ENCODE data around the gene WNT3A. TPM values are rescaled to one million over a fixed set of nuclear protein-coding genes. Genes with fewer than 3 reads are reported as not detected.

The WNT3A gene
- total RNA-seq, 8 experiments from 2014 or later = 0.05 to 1.3 (median 0.17) TPM; not detected in 1

DNA sequence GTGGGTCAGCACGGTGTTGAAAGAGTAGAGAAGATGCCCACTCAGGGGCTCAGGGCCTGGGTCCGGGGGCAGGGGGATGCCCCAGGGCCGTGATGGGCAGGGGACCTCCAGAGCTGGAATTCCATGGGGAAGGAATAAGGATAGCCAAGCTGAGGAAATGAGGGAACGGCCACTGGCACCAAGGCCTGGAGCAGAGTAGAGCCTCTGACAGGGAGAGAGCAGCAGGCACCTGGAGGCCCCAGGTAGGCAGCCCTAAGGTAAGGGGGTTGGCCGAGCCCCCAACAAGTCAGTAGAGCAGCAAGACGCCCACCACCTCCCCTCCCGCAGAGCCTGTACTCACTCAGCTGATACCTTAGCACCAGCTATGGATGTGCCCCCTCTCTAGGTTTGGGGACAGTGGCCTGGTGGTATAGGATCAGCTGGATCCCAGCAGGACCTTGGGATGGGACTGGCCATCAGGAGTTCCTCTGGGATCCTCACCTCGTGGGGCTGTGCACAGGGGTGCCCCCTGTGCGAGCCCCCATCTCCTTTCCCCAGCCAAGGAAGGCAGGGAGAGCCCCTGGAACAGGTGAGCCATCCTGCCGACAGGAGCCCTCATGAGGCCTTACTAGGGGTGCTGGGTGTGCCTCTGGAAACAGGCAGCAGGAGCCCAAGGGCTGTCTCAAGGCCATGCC, 54.8 kb downstream of the WNT3A start:
- WGBS, 10 experiments = 0 to 100% (median 88%) methylated on average over 1 to 5 of the region's 10 CpGs; no CpG with 5 or more reads in 5 of the 10 experiments
- Histone ChIP-seq H3K4me3 (peak overlapping the region in 1 of 5 donors; percentile 42), H3K4me1 (replicated peaks in 1 of 2) (peaks cover 2 to 9% of the 10 kb centered on the region in 2 donors), H3K27ac (no peak overlapping the region)
- in situ Hi-C loops (cut with MboI; ENCODE audit: low pct_unique_long_range_greater_than_20kb in 2 of 9, low sequenced_read_pairs in 9 of 9, unreplicated experiment in 9 of 9) = no loop called here
- ATAC-seq (replicated peaks in 6 of 8) = no peak

DNA sequence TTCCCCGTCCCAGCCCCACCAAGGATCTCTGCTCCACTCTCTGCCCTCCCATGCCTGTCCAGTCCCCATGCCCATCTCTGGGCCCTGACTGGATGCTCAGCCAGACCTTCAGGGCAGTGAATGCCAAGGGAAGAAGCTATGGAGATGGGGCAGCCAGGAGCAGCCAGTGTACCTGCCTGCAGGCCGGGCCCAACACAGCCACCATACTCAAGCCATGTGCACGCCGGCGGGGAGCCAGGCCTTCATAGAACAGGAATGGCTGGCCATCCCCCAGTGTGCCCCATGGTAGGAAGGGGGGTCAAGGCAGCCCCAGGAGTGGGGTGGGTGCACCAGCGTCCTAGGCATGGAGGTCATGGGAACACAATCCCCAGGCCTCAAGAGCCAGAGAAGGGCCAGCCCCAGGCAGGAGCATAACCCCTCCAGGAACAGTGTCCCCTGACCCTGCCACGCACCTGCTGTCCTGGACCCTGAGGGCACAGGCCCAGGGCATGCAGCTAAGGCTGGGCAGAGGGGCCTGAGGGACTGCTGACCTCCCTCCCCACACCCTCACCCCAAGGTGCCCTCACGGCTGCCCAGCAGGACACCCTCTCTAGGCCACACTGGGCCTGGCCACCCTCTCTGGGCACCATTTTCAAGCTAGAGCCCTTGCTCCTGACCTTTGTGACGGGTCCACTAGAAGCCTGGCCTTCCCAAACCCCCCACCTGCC, 55.4 kb downstream of the WNT3A start:
- ATAC-seq (replicated peaks in 6 of 8) = no peak
- Histone ChIP-seq H3K27ac (no peak overlapping the region), H3K4me3 (no peak overlapping the region), H3K4me1 (replicated peaks in 1 of 2) (peaks cover 2 to 9% of the 10 kb centered on the region in 2 donors)
- in situ Hi-C loops (cut with MboI; ENCODE audit: low pct_unique_long_range_greater_than_20kb in 2 of 9, low sequenced_read_pairs in 9 of 9, unreplicated experiment in 9 of 9) = no loop called here
- 60 to 100% (median 83%) methylated on average over 1 to 4 of the region's 9 CpGs; no CpG with 5 or more reads in 6 of the 10 experiments for WGBS, 10 experiments

DNA sequence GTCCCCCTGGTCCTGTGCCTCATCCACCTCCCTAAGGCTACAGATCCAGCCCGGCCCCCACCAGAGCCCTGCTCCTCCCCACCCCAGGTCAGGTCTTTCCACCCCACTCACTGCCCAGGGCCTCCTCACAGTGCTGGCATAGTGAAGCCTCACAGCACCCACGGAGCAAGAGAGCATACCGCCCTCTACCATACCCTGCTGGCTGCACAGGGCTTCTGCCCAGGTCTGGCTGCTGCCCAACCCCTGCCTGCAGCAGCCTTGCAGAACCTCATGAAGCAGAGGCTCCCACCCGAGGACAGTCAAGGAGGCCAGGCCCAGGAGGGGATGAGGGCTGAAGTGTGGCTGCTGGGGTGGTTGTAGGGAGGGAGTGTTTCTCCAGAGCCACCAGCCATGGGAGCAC, 56.0 kb downstream of the WNT3A start:
- 37 to 43% methylated on average over 3 of the region's 4 CpGs; no CpG with 5 or more reads in 8 of the 10 experiments for WGBS, 10 experiments
- no peak for ATAC-seq (replicated peaks in 6 of 8)
- Histone ChIP-seq H3K4me1 (replicated peaks in 1 of 2) (peaks cover 2 to 9% of the 10 kb centered on the region in 2 donors), H3K4me3 (no peak overlapping the region), H3K27ac (no peak overlapping the region)
- in situ Hi-C loops (cut with MboI; ENCODE audit: low pct_unique_long_range_greater_than_20kb in 2 of 9, low sequenced_read_pairs in 9 of 9, unreplicated experiment in 9 of 9) = no loop called here

DNA sequence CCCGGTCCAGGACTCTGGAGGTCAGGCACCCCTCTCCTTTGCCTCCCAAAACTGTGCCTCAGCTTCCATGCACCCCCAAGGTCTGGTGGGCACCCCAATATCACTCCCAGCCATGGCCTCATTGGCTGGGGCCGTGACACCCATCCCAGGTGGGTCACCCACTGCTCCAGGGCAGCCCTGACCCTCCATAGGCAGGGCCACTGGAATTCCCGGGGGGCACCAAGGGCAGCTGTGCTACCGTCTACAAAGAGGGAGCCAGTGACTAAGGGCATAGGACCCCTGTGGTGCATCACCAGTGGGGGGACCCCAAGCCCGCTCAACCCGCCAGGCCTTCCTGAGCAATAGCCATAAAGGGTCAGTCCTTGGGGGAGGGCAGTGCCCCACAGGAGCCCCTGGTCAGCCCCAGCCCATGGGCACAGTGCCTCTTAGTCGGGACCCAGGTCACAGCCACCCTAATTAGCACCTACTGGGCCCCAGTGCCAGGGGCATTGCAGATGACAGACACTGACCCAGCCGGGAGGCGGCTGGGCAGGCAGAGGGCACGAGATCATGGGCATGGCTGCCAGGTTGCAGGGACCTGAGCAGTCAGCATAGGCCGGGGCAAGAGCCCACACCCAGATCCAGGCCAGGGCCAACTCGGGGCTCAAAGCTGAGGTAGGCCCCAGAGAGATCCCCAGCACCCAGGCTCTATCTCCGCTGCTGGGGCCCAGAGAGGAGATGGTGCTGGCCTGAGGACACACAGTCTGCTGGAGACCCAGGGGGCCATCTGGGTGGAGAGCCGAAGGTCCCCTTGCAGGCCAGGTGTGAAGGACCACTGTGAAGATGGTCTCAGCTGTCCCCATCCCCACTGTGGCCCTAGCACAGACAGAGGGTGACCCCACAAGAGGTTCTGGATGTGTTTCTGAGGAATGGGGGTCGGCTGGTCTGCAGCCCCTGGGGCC, 56.7 kb downstream of the WNT3A start:
- Histone ChIP-seq H3K4me1 (replicated peaks in 1 of 2) (peaks cover 2 to 9% of the 10 kb centered on the region in 2 donors), H3K4me3 (no peak overlapping the region), H3K27ac (no peak overlapping the region)
- in situ Hi-C loops (cut with MboI; ENCODE audit: low pct_unique_long_range_greater_than_20kb in 2 of 9, low sequenced_read_pairs in 9 of 9, unreplicated experiment in 9 of 9) = no loop called here
- 60 to 100% (median 71%) methylated on average over 1 to 6 of the region's 15 CpGs; no CpG with 5 or more reads in 2 of the 10 experiments for WGBS, 10 experiments
- ATAC-seq (replicated peaks in 6 of 8) = no peak

DNA sequence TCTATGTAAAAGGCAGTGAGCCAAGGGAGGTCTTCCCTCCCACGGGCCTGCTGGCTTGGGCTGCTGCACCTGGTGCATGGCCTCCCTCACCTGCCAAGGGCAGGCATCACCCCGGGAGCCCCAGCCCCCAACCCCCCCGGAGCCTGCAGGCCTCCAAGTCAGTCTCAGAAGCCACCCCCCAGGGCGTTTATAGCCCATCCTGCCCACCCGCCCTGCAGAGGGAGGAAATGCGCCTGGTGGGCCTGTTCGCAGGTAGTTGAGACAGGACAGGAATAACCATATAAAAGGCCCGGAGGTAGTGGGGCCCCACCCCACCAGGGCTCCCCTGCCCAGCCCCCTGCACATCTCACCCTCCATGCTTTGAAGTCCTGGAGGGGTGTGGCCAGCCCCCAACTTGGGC, 57.5 kb downstream of the WNT3A start:
- in situ Hi-C loops (cut with MboI; ENCODE audit: low pct_unique_long_range_greater_than_20kb in 2 of 9, low sequenced_read_pairs in 9 of 9, unreplicated experiment in 9 of 9) = no loop called here
- Histone ChIP-seq H3K4me1 (replicated peaks in 1 of 2) (peaks cover 2 to 9% of the 10 kb centered on the region in 2 donors), H3K27ac (no peak overlapping the region), H3K4me3 (no peak overlapping the region)
- WGBS, 10 experiments = 60 to 74% methylated on average over 1 to 4 of the region's 8 CpGs; no CpG with 5 or more reads in 8 of the 10 experiments
- ATAC-seq (replicated peaks in 6 of 8) = no peak

DNA sequence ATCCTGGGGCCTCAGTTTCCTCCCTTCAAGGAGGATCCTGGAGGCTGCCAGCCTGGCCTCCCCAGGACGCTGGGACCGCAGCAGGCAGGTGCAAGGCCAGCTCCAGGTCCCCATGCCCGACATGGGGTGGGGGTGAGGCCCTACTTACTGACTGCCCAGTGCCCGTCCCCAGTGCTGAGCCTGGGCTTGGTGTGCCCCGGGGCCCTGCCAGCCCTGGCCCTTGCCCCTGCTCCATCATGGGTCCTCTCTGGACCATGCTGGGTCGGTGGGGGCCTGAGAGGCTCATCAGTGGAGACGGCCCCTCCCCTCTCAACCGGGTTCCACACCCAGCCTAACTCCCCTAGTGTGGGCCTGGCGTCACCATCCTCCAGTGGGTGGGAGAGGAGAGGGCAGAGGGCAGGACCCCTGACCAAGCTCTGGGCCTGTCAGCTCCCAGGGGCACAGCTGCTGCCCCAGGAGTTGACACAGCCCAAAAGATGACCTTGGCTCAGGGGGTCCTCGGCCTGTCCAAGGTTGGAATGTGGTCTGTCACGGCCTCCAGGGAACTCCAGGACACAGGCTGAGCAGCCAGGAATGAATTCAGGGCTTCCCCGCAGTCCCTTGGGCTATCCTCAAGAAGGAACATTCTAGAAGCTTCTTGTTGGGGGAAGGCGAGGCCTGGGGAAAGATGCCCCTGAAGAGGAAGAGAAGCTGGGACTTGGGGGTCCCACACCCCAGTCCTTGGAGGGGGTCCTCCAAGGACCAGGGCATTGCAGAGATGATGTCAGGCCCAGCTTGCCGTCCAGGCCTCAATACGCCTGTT, 58.1 kb downstream of the WNT3A start:
- 20 to 84% (median 56%) methylated on average over 2 to 7 of the region's 15 CpGs; no CpG with 5 or more reads in 5 of the 10 experiments for WGBS, 10 experiments
- in situ Hi-C loops (cut with MboI; ENCODE audit: low pct_unique_long_range_greater_than_20kb in 2 of 9, low sequenced_read_pairs in 9 of 9, unreplicated experiment in 9 of 9) = no loop called here

DNA sequence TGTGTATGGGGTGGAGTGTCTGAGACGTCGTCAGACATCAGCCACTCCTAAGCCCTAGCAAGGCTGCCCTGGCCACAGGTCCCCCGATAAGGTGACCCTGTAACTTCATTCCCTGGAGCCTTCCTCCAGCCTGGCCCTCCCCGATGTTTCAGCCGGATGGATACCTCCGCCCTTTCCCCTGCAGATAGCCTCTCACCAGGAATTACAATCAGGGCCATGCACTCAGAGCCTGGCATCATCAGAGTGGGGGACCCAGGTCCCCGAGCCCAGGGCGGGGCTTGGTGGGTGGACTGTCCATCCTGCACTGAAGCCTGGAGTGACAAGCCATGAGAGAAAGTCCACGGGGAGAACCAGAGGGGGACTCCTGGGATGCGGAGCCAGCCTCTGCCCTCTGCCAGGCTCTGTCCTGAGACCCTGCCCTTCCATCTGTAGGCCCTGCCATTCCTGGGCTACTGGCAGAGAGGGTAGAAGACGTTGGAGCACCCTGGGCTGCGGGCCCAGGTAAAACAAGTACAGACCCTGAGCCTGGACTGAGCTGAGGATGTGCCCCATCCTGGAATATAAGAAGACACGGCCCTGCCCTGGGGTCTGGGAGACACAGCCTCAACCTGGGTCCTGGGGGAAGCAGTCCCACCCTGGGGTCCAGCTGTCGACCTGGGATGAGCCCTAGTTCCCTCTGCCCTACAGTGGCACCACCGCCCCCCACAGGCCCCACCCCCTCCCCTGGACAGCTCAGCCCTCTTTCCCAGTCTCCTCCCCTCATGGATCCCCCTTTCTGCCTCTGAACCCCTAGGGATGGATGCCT, 58.9 kb downstream of the WNT3A start:
- ATAC-seq (replicated peaks in 6 of 8) = no peak
- in situ Hi-C loops (cut with MboI; ENCODE audit: low pct_unique_long_range_greater_than_20kb in 2 of 9, low sequenced_read_pairs in 9 of 9, unreplicated experiment in 9 of 9) = no loop called here
- whole genome bisulfite sequencing, 10 experiments = 40 to 100% (median 72%) methylated on average over 2 to 8 of the region's 15 CpGs; no CpG with 5 or more reads in 5 of the 10 experiments
- H3K27ac ChIP-seq = no peak overlapping the region
- peaks cover under 1 to 3% of the 10 kb centered on the region in 2 donors for H3K4me1 ChIP-seq (replicated peaks in 1 of 2)
- no peak overlapping the region for H3K4me3 ChIP-seq

More for the DNA sequence above, 58.1 kb downstream of the WNT3A start:
- Histone ChIP-seq H3K27ac (no peak overlapping the region), H3K4me1 (replicated peaks in 1 of 2) (peaks cover 2 to 9% of the 10 kb centered on the region in 2 donors), H3K4me3 (no peak overlapping the region)
- no peak for ATAC-seq (replicated peaks in 6 of 8)

DNA sequence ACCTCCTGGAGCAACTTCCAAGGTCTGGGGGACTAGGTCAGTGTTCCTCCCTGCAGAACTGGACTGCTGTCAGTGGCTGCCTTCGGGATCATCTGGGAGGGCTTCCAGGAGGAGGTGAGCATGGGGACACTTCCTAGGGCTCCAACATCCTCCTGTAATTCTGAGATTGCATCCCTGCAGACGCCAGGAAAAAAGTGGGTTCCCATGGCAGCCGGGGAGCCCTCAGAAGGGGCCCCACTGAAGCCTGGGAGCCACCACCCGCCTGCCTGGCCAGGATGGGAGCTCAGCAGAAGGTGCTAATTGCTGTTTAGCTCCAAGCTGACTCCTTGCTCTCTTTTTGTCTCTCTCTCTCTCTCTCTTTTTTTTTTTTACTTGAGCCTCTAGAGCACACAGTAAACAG, 59.6 kb downstream of the WNT3A start:
- Histone ChIP-seq H3K4me3 (no peak overlapping the region), H3K27ac (no peak overlapping the region), H3K4me1 (replicated peaks in 1 of 2) (no peaks in the 10 kb centered on the region)
- ATAC-seq (replicated peaks in 6 of 8) = no peak
- 0 to 80% (median 29%) methylated on average over 1 to 3 of the region's 4 CpGs; no CpG with 5 or more reads in 3 of the 10 experiments for WGBS, 10 experiments
- in situ Hi-C loops (cut with MboI; ENCODE audit: low pct_unique_long_range_greater_than_20kb in 2 of 9, low sequenced_read_pairs in 9 of 9, unreplicated experiment in 9 of 9) = no loop called here

DNA sequence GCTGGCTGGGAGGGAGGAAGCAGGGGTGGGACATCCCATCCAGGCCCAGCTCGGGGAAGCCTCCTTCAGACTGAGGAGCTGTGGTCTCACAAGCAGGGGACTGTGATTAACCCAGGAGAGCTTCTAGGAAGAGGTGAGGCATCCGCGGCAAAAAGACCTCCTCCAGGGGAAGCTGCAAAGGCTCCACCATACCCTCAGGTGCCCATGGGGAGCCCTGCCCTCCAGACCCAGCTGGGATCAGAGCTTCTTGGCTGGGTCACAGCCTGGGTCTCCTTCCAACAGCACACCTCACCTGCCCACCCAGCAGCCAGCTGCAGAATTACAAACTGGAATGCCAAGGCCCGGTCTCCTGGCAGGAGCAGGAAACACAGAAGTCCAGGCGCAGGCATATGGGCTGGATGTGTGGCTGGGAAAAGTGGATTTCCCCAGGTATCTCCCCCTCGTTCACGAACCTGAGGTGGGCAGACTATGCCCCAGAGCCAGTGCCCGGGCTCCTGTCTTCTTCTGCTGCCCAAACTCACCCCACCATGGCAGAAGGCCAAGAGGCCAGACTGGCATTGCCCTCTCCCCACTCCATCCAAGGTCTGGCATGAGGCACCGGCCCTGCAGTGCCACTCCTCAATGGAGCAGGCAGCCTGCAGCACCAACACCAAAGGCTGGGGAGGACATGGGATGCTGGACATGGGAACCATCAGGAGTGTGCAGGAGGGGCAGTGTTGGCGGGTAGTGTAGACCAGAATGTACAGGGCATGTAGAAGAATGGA, 60.3 kb downstream of the WNT3A start:
- no peaks in the 10 kb centered on the region for H3K4me1 ChIP-seq (replicated peaks in 1 of 2)
- ATAC-seq (replicated peaks in 6 of 8) = no peak
- no peak overlapping the region for H3K27ac ChIP-seq
- in situ Hi-C loops (cut with MboI; ENCODE audit: low pct_unique_long_range_greater_than_20kb in 2 of 9, low sequenced_read_pairs in 9 of 9, unreplicated experiment in 9 of 9) = no loop called here
- H3K4me3 ChIP-seq = no peak overlapping the region
- WGBS, 10 experiments = 0 to 67% (median 37%) methylated on average over 1 to 7 of the region's 10 CpGs; no CpG with 5 or more reads in 2 of the 10 experiments

DNA sequence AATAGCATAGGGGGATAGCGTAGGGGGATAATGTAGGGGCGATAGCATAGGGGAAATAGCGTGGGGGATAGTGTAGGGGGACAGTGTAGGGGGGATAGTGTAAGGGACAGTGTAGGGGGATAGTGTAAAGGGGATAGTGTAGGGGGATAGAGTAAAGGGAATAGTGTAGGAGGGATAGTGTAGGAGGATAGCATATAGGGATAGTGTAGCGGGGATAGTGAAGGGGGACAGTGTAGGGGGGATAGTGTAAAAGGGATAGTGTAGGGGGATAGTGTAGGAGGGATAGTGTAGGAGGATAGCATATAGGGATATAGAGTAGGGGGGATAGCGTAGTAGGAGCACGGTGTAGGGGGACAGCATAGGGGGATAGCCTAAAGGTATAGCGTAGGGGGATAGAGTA, 61.6 kb downstream of the WNT3A start:
- H3K4me3 ChIP-seq = no peak overlapping the region
- ATAC-seq (replicated peaks in 6 of 8) = no peak
- WGBS, 10 experiments = no CpG with 5 or more reads among the region's 7 CpGs
- H3K4me1 ChIP-seq (replicated peaks in 1 of 2) = no peaks in the 10 kb centered on the region
- H3K27ac ChIP-seq = no peak overlapping the region
- in situ Hi-C loops (cut with MboI; ENCODE audit: low pct_unique_long_range_greater_than_20kb in 2 of 9, low sequenced_read_pairs in 9 of 9, unreplicated experiment in 9 of 9) = no loop called here

DNA sequence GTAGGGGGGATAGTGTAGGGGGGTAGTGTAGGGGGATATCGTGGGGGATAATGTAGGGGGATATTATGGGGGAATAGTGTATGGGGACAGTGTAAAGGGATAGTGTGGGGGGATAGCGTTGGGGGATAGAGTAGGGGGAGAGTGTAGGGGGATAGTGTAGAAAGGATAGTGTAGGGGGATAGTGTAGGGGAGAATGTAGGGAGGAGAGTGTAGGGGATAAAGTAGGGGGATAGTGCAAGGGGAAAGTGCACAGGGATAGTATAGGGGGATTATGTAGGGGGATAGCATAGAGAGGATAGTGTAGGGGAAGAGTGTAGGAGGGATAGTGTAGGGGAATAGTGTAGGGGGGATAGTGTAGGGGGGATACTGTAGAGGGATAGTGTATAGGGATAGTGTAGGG, 63.4 kb downstream of the WNT3A start:
- Histone ChIP-seq H3K27ac (no peak overlapping the region), H3K4me3 (no peak overlapping the region), H3K4me1 (replicated peaks in 1 of 2) (peaks cover 0 to 3% of the 10 kb centered on the region in 2 donors)
- no peak for ATAC-seq (replicated peaks in 6 of 8)
- no CpG with 5 or more reads among the region's 2 CpGs for WGBS, 10 experiments
- in situ Hi-C loops (cut with MboI; ENCODE audit: low pct_unique_long_range_greater_than_20kb in 2 of 9, low sequenced_read_pairs in 9 of 9, unreplicated experiment in 9 of 9) = no loop called here
